Activated T-cell treated with anti-CD3 and anti-CD28 coated beads for 24 hours (primary cell): ENCODE data around the gene ETHE1.
A peak's percentile ranks its signal among the peaks of the same experiment; 100 is the strongest.
"Not testable (repeated sequence)": the region's sequence is repeated elsewhere in the genome, so short reads cannot be mapped to it uniquely, and the experiment has no call there.

ENCODE experiments used
- DNase-seq: peaks from one replicate; pipeline ENCODE4 v3.0.0-alpha.2; 2020; ENCODE audit warnings: low read depth

ETHE1 gene

DNA sequence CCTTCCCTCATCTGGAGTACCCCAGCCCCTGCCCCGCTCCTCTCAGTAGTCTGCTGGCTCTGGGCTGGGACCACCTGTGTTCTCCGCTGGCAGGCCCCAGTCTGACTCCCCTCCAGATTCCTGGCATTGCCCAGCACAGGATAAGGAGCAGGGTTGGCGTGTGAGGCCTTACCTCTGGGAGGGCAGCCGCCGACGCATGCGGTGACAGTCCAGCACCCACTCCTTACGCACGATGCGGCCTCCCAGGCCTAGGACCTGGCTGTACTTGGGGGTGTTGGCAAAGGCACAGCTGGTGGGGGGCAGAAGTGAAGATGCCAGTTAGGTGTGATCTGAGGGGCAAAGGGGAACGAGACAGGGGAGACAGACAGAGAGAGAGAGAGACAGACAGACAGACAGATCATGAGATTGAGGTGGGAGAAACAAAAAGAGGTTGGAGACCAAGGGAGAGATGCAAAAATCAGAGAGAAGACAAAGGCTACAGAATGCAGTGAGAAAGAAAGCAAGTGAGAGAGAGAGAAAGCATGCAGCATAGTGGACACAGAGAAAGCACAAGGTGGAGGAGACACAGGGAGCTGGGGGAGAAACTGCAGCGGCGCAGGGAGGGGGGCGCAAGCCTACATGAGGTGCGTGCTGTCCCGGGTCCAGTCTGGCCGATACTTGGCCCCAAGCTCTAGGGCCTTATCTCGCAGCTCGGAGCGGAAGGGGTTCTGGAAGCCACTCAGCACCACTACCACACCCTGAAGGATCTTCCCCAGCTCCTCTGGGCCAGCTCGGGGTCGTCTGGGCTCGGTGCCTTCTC lies 24.6 kb upstream of the ETHE1 start:
- DNase-seq: no peak

DNA sequence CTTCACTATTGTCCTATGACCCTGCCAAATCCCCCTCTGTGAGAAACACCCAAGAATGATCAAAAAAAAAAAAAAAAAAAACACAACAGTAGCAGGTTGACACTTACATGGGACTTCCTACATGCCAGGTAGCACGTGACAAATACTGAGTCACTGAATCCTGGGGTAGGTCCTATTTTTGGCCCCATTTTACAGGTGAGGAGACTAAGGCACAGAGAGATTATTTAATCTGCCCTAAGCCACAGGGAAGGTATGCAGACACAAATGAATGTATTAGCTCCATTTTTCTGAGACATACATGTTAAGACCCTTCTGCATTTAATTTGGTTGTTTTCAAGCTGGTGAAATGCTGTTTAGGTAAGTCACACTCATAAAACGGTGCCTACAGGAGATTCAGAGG lies 21.7 kb upstream of the ETHE1 start:
- DNase-seq: no peak

DNA sequence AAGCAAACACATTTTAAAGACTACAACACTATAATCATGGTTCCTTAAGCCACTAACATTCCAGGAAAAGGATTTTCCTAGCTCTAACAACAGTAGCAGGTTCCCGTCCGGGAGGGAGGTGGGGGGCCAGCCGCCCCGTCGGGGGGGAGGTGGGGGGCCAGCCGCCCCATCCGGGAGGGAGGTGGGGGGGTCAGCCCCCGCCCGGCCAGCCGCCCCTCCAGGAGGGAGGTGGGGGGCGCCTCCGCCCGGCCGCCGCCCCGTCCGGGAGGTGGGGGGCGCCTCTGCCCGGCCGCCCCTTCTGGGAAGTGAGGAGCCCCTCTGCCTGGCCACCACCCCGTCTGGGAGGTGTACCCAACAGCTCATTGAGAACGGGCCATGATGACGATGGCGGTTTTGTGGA lies 20.9 kb upstream of the ETHE1 start:
- DNase-seq: not testable (repeated sequence)

DNA sequence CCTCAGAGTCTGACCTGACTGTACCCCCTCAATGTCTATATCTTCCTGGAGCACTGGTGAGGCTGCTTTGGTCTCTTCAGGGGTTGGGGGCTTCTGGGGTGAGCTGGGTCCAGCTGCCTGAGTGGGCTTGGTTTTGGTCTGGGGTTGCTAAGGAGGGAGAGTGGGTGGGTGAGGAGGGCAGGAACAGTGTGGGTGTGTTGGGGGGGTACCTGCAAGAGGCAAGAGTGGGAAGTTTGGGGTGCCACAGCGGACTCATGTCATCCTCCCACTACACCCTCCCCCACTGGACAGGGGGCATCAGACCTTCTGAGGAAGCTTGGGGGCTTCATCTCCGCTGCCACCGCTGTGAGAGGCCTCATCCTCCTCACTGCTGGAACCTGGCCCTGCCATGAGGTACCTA lies 19.6 kb upstream of the ETHE1 start:
- DNase-seq: no peak

DNA sequence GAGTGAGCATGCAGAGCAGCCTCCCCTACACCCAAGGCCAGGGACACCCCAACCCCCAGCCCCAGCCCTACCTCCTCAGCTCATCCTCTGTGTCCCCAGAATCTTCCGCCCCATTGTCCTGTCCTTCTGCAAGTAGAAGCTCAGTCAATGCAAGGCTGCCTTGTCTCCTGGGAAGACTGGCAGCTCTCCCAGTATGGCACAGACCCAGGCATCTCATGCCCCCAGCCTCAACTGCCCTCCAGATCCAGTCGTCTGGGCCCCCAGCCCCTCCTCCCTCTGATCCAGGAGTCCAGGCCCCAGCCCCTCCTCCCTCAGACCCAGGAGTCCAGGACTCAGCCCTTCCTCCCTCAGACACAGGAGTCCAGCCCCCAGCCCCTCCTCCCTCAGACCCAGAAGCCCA lies 19.0 kb upstream of the ETHE1 start:
- no peak for DNase-seq

DNA sequence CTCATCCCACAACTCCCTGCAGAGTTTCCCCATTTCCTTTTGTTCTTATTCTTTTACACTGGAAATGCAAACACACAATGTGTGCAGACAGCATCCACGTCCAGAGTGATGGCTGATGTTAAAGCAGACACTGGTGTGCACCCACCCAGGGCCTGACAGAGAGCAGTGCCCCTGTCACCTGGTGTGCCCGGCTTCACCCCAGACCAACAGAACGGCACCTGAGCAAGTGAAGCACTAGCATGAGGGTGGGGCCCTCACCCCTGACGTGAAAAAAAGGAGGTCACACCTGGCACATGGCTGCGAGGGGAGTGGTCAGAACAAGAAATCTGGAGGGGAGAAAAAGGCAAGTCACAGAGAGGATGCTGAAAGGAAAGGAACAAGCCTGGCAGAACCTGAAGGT lies 18.3 kb upstream of the ETHE1 start:
- DNase-seq: no peak

DNA sequence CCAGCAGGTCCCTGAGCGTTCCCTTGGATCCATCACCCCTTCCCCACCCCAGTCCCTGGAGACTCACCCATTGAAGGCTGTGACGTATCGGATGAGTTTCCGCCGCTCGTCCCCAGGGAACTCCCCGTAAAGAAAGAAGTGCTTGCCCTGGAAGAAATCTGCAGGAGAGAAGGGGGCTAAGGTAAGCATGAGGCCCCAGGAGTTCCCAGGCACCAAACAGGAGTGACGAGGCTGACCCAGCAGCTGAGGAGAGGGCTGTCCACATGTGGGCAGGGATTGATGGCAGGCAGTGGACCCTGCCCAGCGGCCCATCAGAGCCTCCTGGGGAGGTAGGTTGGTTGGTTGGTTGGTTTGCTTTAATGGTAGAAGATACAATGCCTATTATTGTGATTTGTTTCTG lies 17.1 kb upstream of the ETHE1 start:
- DNase-seq: no peak

DNA sequence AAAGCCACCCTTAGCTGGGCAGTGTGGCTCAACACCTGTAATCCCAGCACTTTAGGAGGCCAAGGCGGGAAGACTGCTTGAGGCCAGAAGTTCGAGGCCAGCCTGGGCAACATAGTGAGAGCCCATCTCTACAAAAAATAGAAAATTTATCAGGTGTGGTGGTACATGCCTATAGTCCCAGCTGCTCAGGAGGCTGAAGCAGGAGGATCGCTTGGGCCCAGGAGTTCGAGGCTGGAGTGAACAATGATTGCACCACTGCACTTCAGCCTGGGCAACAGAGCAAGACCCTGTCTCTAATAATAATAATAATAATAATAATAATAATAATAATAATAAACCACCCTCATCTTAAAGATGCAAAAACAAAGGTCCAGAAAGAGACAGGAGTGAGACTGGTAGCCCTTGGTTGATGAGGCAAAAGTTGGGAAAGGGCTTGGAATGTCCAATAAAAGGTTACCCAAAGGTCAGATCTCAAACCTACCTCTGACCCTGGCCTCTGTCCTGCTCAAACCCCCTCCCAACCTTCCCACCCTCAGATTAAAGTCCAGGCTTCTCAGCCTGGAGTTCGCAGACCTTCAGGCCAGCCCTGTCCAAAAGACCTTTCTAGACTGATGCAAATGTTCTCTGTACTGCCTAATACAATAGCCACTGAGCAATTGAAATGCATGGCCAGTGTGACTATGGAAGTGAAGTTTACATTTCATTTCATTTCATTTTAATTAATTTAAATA lies 15.1 kb upstream of the ETHE1 start:
- no peak for DNase-seq

DNA sequence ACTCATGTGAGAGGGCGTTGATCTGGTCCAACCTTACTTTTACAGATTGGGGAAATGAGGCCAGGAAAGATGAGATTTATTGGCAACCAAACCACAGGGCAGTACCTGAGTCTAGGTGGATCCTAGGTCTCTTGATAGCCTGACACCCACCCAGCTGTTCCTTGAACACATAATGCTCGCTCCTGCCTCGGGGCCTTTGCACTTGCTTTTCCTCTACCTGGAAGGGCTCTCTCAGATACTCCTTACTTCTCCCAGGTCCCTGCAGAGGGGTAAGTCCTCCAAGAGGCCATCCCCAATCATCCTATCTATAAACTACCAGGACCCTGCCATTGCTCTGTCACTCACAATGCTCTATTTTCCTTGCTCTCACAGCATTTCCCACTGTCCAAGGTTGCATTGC lies 13.4 kb upstream of the ETHE1 start:
- DNase-seq: no peak

DNA sequence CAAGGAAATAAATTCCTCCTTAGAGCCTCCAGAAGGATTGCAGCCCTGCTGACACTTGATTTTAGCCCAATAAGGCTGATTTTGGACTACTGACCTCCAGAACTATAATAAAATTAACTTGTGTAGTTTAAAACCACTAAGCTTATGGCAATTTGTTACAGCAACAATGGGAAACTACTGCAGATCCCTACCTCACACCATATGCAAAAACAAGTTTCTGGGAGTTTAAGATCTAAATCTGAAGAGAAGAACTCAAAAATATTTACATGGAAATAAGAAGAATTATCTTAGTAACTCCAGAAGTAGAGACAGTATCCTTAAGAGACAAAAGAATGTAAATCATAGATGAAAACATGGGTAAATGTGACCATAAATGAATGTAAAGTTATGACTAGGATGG lies 11.9 kb upstream of the ETHE1 start:
- no peak for DNase-seq

DNA sequence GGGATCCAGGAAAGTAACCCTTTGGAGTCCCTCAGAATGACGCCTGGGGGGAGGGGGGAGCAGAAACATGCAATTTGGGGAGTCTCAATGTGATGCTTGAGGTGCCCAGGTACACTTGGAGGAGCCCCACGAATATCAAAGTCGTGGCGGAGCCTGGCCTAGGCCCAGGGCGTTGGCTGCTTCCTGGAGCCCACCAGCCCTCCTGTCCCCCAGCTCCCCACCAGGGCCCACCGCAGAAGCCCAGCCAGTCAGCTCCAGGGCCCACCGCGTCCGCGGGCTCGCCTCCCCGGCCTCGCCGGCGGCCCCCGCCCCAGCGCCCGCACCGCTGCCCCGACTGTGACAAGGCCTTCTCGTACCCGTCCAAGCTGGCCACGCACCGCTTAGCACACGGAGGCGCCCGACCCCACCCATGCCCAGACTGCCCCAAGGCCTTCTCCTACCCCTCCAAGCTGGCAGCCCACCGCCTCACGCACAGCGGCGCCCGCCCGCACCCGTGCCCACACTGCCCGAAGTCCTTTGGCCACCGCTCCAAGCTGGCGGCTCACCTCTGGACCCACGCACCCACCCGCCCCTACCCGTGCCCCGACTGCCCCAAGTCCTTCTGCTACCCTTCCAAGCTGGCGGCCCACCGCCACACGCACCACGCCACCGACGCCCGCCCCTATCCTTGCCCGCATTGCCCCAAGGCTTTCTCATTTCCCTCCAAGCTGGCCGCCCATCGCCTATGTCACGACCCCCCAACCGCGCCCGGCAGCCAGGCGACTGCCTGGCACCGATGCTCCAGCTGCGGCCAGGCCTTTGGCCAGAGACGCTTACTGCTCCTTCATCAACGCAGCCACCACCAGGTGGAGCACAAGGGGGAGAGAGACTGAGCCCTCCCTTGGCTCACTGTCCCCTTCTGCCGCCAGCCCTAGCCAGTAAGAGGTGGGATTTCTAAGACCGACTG lies 8.1 kb upstream of the ETHE1 start:
- no peak for DNase-seq

DNA sequence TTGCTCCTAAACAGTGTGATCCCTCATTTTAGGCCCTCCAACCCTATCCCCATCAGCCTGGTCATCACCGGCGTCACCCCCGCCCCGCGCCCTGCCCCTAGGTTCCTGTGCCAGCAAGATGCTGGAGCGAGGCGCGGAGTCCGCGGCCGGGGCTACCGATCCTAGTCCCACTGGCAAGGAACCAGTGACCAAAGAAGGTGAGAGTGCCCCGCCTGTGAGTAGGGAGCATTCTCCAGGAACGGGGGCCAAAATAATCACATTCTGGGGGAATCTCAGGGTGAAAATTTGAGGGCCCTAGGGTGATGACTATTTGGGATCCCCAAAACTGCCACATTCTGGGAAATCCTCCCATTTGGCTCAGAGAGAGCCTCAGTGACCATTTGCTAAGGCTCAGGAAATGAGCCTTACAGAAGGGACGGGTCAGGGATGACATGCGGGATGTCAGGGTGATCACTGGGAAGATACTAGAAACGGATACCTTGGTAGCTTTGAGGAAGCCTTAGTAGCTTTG lies 7.4 kb upstream of the ETHE1 start:
- no peak for DNase-seq

DNA sequence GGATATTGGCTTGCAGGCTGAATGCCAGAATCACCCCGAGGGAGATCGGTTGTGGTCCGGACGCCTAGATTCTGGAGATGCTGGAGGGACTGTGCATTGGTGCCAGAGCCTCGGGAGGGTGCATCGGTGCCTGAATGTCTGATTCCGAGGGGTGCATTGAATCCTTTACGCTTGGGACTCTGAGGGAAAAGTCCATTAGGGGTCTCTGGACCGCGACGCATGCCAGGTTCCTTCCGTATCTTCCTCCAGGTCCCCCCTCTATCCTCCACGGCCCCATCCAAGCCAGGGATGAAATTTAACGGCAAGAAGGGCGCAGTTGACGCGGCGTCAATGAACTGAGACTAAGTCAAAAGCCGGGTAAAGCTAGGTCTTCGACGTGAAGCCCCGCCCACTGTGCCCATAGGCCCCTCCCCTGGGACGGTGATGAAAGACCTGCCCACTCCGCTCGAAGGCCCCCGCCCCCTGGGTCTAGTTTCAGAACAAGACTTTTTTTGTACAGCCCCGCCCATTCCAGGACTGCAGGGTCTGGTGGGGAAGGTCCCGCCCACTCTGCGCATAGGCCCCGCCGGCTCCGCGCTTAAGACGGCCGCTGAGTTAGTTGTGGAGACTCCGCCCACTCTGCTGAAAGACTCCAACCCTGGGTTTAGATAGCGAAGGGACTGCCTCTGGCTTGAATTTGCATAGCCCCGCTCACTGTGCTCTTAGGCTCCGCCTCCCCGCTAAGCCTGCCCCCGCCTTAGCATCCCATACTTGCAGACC lies 6.7 kb upstream of the ETHE1 start:
- DNase-seq: peak; percentile 89

DNA sequence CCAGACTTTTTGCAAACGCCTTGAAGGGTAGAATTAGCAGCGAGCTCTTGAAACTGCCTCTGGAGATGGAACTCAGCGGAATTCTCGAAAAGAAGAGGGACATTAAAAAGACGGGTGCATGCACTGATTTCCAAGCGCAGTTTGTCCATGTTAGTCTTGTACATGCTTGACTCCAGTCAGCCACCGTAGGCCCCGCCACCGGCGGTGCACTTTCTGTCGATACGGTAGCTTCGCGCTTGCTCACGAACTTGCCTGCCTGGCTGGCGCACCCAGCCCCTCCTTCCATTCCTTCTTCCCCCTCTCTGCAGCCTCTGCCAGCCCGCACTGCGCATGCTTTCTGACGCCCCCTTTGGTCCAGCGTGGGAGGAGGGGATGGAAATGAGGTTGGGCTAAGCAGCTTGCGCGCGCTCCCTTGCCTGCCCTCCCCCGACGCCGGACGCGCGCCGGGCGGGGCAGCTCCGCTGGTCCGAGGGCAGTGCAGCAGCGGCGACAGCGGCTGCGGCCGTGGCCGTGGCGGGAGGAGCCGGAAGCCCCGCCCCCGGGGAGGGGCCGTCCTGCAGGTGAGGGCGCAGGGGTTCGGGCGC lies 6.1 kb upstream of the ETHE1 start, which contains the start of gene ZNF575:
Gene ZNF575, plus strand, starts transcription at position 227 of the 584 bp plus-strand sequence. CDS start 1,235 bp downstream, outside the sequence.
- DNase-seq: peak; percentile 86

DNA sequence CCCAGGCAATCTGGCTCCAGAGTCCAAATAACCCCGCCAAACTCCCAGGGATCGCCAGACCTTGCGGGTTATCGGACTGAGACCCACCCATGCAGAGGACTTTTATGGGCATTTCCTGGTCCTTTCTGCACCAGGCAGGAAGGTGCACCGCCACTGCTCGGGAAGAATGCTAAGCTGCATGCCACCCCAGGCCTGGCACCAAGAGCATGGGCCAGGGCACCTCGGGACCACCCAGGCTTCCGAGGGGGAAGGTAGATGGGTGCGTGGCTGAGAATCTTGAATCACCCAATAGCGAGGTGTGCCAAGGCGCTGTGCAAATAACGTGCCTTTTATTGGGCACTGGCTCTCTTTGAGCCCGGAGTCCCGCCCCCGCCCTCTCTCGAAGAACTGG lies 5.6 kb upstream of the ETHE1 start:
- no peak for DNase-seq

DNA sequence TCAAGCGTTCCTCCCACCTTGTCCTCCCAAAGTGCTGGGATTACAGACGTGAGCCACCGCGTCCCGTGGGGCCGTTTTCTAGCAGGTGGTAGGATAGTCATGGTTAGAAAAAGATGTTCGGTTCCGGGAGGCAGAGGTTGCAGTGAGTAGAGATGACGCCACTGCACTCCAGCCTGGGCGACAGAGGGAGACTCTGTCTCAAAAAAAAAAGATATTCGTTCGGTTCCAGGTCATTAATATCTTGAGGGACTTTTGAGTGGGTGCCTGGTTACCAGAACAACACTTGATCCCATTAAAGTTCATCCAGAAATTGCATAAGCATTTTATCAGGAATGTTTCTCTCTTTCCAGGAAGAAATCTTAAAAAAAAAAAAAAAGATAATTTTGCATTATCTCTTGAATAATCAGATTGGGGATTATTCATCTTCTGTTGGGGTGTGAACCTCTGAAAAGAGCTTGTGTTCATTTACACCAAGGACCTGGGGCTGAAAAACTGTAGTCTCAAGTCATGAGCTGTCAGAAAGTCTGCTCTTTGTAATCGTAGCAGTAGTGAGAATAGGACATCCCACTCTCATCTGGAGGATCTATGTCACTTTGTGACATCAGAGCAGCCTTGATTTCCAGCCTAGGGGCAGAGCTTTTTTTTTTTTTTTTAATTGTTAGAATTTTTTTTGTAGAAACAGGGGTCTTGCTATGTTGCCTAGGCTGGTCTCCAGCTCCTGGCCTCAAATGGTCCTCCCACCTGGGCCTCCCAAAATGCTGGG lies 1.0 kb upstream of the ETHE1 start:
- no peak for DNase-seq

DNA sequence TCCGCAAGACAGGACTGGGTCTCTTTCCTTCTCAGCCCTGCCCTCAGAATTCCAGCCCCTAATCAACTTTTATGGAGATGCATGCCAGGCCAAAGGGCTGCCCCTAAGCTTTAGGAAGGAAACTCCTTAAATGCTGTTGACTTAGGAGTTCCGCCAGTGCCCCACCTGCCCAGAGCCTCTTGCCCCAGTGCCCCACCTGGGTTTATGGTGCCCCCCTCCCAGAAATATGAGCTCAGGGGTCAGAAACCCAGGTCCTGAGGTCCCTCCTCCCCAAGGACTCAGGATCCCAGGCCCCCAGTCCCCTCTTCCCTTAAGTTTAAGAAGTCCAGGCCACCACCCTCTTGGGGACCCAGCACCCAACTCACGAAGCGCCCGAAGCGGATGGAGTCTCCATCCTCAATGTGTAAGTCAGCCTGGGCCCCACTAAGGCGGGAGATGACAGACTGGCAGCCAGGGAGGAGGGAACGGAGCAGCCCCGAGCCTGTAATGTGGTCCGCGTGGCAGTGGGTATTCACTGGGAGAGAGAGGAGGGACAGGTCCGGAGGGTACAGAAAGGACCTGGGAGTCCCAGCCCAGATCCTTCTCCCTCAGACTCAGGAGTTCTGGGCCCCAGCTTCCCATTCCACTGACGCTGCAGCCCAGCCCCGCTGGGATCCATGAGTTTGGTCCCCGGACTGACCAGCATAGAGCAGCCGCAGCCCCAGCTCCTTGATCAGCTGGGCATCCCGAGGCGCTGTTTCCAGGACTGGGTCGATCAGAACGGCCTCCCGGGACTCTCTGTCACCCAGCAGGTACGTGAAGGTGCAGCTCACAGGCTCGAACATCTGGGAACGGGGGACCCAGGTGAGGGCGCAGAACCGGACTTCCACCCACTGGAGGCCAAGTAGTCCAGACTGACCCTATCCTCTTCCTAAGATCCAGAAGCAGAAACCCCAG lies 897 bp downstream of the ETHE1 start:
- DNase-seq: no peak

DNA sequence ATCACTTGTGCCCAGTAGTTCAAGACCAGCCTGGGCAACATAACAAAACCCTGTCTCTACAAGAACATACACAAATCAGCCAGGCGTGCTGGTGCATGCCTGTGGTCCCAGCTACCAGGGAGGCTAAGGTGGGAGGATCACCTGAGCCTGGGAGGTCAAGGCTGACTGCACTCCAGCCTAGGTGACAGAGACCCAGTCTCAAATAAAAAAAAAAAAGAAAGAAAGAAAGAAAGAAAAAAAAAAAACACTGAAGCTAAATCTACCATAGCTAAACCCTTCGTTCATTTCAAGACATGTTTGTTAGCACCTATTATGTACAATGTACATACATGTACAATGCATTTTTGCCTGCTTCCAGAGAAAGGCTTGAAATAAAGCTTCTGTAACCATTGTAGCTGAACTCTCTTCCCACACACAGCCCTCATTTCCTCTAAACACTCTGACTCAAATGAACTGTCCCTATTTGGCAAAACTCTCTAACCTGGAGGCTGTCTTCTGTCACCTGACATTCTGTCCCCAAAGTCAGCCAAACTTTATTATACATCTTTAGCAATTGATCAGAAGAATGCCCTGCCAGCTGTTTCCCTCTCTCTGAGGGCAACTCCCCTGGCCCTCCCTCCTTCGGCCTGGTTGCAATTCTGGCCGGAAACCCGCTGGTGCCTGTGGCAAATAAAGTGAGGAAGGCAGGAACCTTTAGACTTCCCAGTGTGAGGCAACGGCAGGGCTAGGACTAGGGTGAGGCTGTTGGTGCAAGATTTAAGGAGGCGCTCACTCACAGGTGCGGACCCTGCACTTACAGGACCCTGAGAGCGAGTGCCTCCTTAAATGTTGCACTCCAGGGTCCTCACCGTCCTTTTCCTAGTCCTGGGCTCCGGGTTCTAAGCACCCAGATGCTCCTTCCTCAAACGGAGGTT lies 1.8 kb downstream of the ETHE1 start:
- no peak for DNase-seq
